Natural killer cell treated with Interleukin-12 subunit alpha and Interleukin-12 subunit beta and Interleukin-15 and Interleukin-18, amount 100 ng/mL, for 72 hours (primary cell): ENCODE measurements around the gene ABCC3. TPM values are rescaled to one million over a fixed set of nuclear protein-coding genes. Genes with fewer than 3 reads are reported as not detected.

ENCODE experiments used
- ATAC-seq, 2 donors: fragments of 150-1000 bp; cut with Tn5 transposase in 1 of 2; sonication (Bioruptor Pico), chemical (Tn5 transposase) in 1 of 2; 2 replicates each; pipeline ENCODE4 v1.10.0; 2021
- DNase-seq: peaks from one replicate; pipeline ENCODE4 v3.0.0; 2022; ENCODE audit warnings: low spot score
- H3K27ac Mint-ChIP-seq, 2 donors: 1 replicate in 1 of 2; 2 replicates in 1 of 2; pipeline ENCODE4 v1.8.0; 2022; ENCODE audit warnings: mixed read lengths in 2 of 2, mild to moderate bottlenecking in 1 of 2, moderate library complexity in 1 of 2
- H3K27me3 Mint-ChIP-seq, 2 donors: 1 replicate in 1 of 2; 2 replicates in 1 of 2; pipeline ENCODE4 v1.8.0; 2022; ENCODE audit warnings: mixed read lengths in 2 of 2
- H3K36me3 Mint-ChIP-seq: one replicate; pipeline ENCODE4 v1.8.0; 2022; ENCODE audit warnings: mixed read lengths
- H3K4me1 Mint-ChIP-seq, 2 donors: 1 replicate in 1 of 2; 2 replicates in 1 of 2; pipeline ENCODE4 v1.8.0; 2022; ENCODE audit warnings: low read depth in 2 of 2, mixed read lengths in 2 of 2, mild to moderate bottlenecking in 1 of 2
- H3K4me3 Mint-ChIP-seq: one replicate; pipeline ENCODE4 v1.8.0; 2022; ENCODE audit warnings: mixed read lengths
- H3K9me3 Mint-ChIP-seq: 2 replicates; pipeline ENCODE4 v1.8.0; 2022; ENCODE audit warnings: mixed read lengths
- total RNA-seq, 2 donors: library from RNA; stranded (reverse); gene quantifications; one replicate each; pipeline ENCODE4 v1.2.3, GENCODE V29; 2022

Gene ABCC3
- total RNA-seq = not detected

- DNase-seq (peak; percentile 57), ATAC-seq (no peak)
- peaks cover 0 to 4% of the 10 kb centered on the region in 2 donors for H3K4me1 Mint-ChIP-seq
- H3K27ac Mint-ChIP-seq = no peak within 1 kb of the TSS
- H3K9me3 Mint-ChIP-seq = no peaks in the 10 kb centered on the region
- H3K27me3 Mint-ChIP-seq = peaks cover 41 to 50% of the 10 kb centered on the region in 2 donors
- H3K4me3 Mint-ChIP-seq = no peak within 1 kb of the TSS
- H3K36me3 Mint-ChIP-seq = no peaks in the 10 kb centered on the region
Measured at GRCh38 chr17:50634224-50634914, at the start of gene ABCC3. TSS of gene ABCC3 (plus strand) at chr17:50634881. CDS start at chr17:50634937, 56 bp downstream.

- no peak overlapping the region for H3K4me3 Mint-ChIP-seq
- H3K4me1 Mint-ChIP-seq = no peaks in the 10 kb centered on the region
- ATAC-seq (no peak), DNase-seq (no peak)
- no peak overlapping the region for H3K27ac Mint-ChIP-seq
- H3K36me3 Mint-ChIP-seq = no peaks in the 10 kb centered on the region
- H3K27me3 Mint-ChIP-seq = peaks cover 9% of the 10 kb centered on the region in 2 donors
- H3K9me3 Mint-ChIP-seq = no peaks in the 10 kb centered on the region
Measured at GRCh38 chr17:50585346-50585745, 49.3 kb upstream of the ABCC3 start.

GRCh38 chr17:50585891-50586290, 48.8 kb upstream of the ABCC3 start:
- peaks cover 9% of the 10 kb centered on the region in 2 donors for H3K27me3 Mint-ChIP-seq
- DNase-seq (no peak), ATAC-seq (no peak)
- no peak overlapping the region for H3K4me3 Mint-ChIP-seq
- H3K27ac Mint-ChIP-seq = no peak overlapping the region
- H3K9me3 Mint-ChIP-seq = no peaks in the 10 kb centered on the region
- no peaks in the 10 kb centered on the region for H3K36me3 Mint-ChIP-seq
- H3K4me1 Mint-ChIP-seq = no peaks in the 10 kb centered on the region

GRCh38 chr17:50586421-50587247, 48.0 kb upstream of the ABCC3 start:
- peaks cover 9% of the 10 kb centered on the region in 2 donors for H3K27me3 Mint-ChIP-seq
- no peak overlapping the region for H3K4me3 Mint-ChIP-seq
- H3K9me3 Mint-ChIP-seq = no peaks in the 10 kb centered on the region
- no peak overlapping the region for H3K27ac Mint-ChIP-seq
- ATAC-seq = no peak
- no peak for DNase-seq
- H3K36me3 Mint-ChIP-seq = no peaks in the 10 kb centered on the region
- H3K4me1 Mint-ChIP-seq = no peaks in the 10 kb centered on the region

GRCh38 chr17:50587571-50587970, 47.1 kb upstream of the ABCC3 start:
- Mint-ChIP-seq H3K27me3 (peaks cover 9% of the 10 kb centered on the region in 2 donors), H3K4me1 (no peaks in the 10 kb centered on the region), H3K4me3 (no peak overlapping the region), H3K9me3 (no peaks in the 10 kb centered on the region), H3K36me3 (no peaks in the 10 kb centered on the region), H3K27ac (no peak overlapping the region)
- DNase-seq (no peak), ATAC-seq (no peak)

GRCh38 chr17:50588391-50589049, 46.2 kb upstream of the ABCC3 start:
- Mint-ChIP-seq H3K27me3 (peaks cover 8 to 9% of the 10 kb centered on the region in 2 donors), H3K36me3 (no peaks in the 10 kb centered on the region), H3K9me3 (no peaks in the 10 kb centered on the region), H3K4me3 (no peak overlapping the region), H3K27ac (no peak overlapping the region), H3K4me1 (no peaks in the 10 kb centered on the region)
- ATAC-seq (no peak), DNase-seq (no peak)

GRCh38 chr17:50589095-50589705, 45.5 kb upstream of the ABCC3 start:
- Mint-ChIP-seq H3K9me3 (no peaks in the 10 kb centered on the region), H3K36me3 (no peaks in the 10 kb centered on the region), H3K4me3 (no peak overlapping the region), H3K27ac (no peak overlapping the region), H3K27me3 (peaks cover 1 to 2% of the 10 kb centered on the region in 2 donors), H3K4me1 (no peaks in the 10 kb centered on the region)
- no peak for ATAC-seq
- no peak for DNase-seq

- ATAC-seq = no peak
- H3K27me3 Mint-ChIP-seq = no peaks in the 10 kb centered on the region
- no peaks in the 10 kb centered on the region for H3K36me3 Mint-ChIP-seq
- no peak overlapping the region for H3K4me3 Mint-ChIP-seq
- no peak for DNase-seq
- no peaks in the 10 kb centered on the region for H3K9me3 Mint-ChIP-seq
- H3K27ac Mint-ChIP-seq = no peak overlapping the region
- H3K4me1 Mint-ChIP-seq = no peaks in the 10 kb centered on the region
Measured at GRCh38 chr17:50590946-50591737, 43.5 kb upstream of the ABCC3 start.

GRCh38 chr17:50593321-50593720, 41.4 kb upstream of the ABCC3 start:
- DNase-seq = no peak
- ATAC-seq = no peak
- Mint-ChIP-seq H3K4me3 (no peak overlapping the region), H3K27ac (no peak overlapping the region), H3K4me1 (no peaks in the 10 kb centered on the region), H3K9me3 (no peaks in the 10 kb centered on the region), H3K27me3 (no peaks in the 10 kb centered on the region), H3K36me3 (no peaks in the 10 kb centered on the region)

GRCh38 chr17:50594128-50594823, 40.4 kb upstream of the ABCC3 start:
- Mint-ChIP-seq H3K27ac (no peak overlapping the region), H3K9me3 (no peaks in the 10 kb centered on the region), H3K4me3 (no peak overlapping the region), H3K4me1 (no peaks in the 10 kb centered on the region), H3K27me3 (no peaks in the 10 kb centered on the region), H3K36me3 (no peaks in the 10 kb centered on the region)
- DNase-seq = no peak
- no peak for ATAC-seq

GRCh38 chr17:50594892-50595291, 39.8 kb upstream of the ABCC3 start:
- Mint-ChIP-seq H3K9me3 (no peaks in the 10 kb centered on the region), H3K27ac (no peak overlapping the region), H3K27me3 (no peaks in the 10 kb centered on the region), H3K4me3 (no peak overlapping the region), H3K4me1 (no peaks in the 10 kb centered on the region), H3K36me3 (no peaks in the 10 kb centered on the region)
- ATAC-seq (no peak), DNase-seq (no peak)

- Mint-ChIP-seq H3K4me1 (no peaks in the 10 kb centered on the region), H3K27me3 (no peaks in the 10 kb centered on the region), H3K9me3 (no peaks in the 10 kb centered on the region), H3K27ac (no peak overlapping the region), H3K4me3 (no peak overlapping the region), H3K36me3 (no peaks in the 10 kb centered on the region)
- ATAC-seq (peak in 1 of 2 donors; percentile 20), DNase-seq (no peak)
Measured at GRCh38 chr17:50596191-50597037, 38.3 kb upstream of the ABCC3 start.
